Adrenal gland (tissue), 19 donors: Measurements from ENCODE around the gene ASPN. TPM values are rescaled to one million over a fixed set of nuclear protein-coding genes. Genes with fewer than 3 reads are reported as not detected.
A peak's percentile ranks its signal among the peaks of the same experiment; 100 is the strongest.

Source experiments
- DNase-seq, 7 donors: peaks; one replicate each; pipeline ENCODE4 v3.0.0-alpha.2; 2019 to 2020
- H3K27ac ChIP-seq, 5 donors: fragments of 200-600 bp; sonication (generic) in 4 of 5; 1 replicate in 3 of 5; 2 replicates in 2 of 5; pipeline versions ENCODE4 v1.5.1 to v1.8.0; 2016 to 2020; ENCODE audit warnings: mild to moderate bottlenecking in 1 of 5
- H3K27me3 ChIP-seq: fragments of 200-600 bp; 2 replicates; pipeline ENCODE4 v1.8.0; 2021
- H3K36me3 ChIP-seq, 2 donors: fragments of 200-600 bp; replicated peaks in 1 of 2; 1 replicate in 1 of 2; 2 replicates in 1 of 2; pipeline versions ENCODE4 v1.5.1 to v1.8.0; 2018 to 2022
- H3K4me1 ChIP-seq, 2 donors: fragments of 200-600 bp; replicated peaks in 1 of 2; 1 replicate in 1 of 2; 2 replicates in 1 of 2; pipeline versions ENCODE4 v1.5.1 to v1.8.0; 2018 to 2021
- H3K4me3 ChIP-seq, 4 donors: fragments of 200-600 bp; sonication (generic) in 3 of 4; one replicate each; pipeline ENCODE4 v1.5.1; 2016 to 2018
- H3K9me3 ChIP-seq, 3 donors: fragments of 200-600 bp; sonication (generic) in 1 of 3; replicated peaks in 1 of 3; 1 replicate in 2 of 3; 2 replicates in 1 of 3; pipeline versions ENCODE4 v1.5.1 to v1.8.0; 2016 to 2021
- POLR2A ChIP-seq, 2 donors: fragments of 450-650 bp; IDR thresholded peaks; one replicate each; pipeline ENCODE4 v1.6.1; 2017; ENCODE audit warnings: antibody characterized with exemption in 2 of 2, mild to moderate bottlenecking in 2 of 2, moderate library complexity in 1 of 2
- WGBS, 4 donors: extraction: QIAGEN DNeasy Blood & Tissue Kit in 2 of 4; methylation state at CpG; one replicate each; pipeline versions ENCODE4 v1.1.5 to v1.1.7; 2013 to 2017; 5-methylcytosine and 5-hydroxymethylcytosine counted together
- intact Hi-C, 2 donors: fragments of 100-400 bp; cut with DNase I; formaldehyde crosslinking; loops; one replicate each; pipeline versions ENCODE4 v1.14.1 to v1.15.0; 2022 to 2023
- long read RNA-seq, 10 donors: library from polyadenylated mRNA in 3 of 10; unstranded in 2 of 10; stranded (forward) in 1 of 10; transcript quantifications; one replicate each; pipeline ENCODE4 v2.0.0 and lab custom pipeline, GENCODE V29; 2021 to 2026
- polyA plus RNA-seq, 3 donors: library from polyadenylated mRNA; stranded (reverse); fragments of 200-250 nt in 2 of 3; fragments of 350-450 nt in 1 of 3; fragmentation: Illumina TruSeq in 1 of 3; extraction: RNeasy Lipid Tissue Mini Kit (QIAGEN cat#74804) in 1 of 3; gene quantifications; one replicate each; pipeline ENCODE4 v1.2.3, GENCODE V29; 2013 to 2014
- total RNA-seq, 9 donors: library from RNA; depleted of rRNA in 4 of 9; stranded (reverse); fragments of >200 nt in 4 of 9; fragments of 120-200 nt in 1 of 9; fragmentation: NEBNext Ultra II Directional in 1 of 9; extraction: Animal tissue kit (Norgen Biotek cat#: 25700) in 1 of 9; gene quantifications; one replicate each; pipeline versions ENCODE4 v1.1.0 to v1.2.4, GENCODE V29; 2013 to 2023
- TF ChIP-seq, protein P1 (sequence below), 6 experiments: fragments of 450-650 bp in 4 of 6; fragments of 200-600 bp in 2 of 6; sonication (generic) in 1 of 6; IDR thresholded peaks; 1 replicate in 5 of 6; 2 replicates in 1 of 6; pipeline versions ENCODE4 v1.5.1 to v1.8.0; 2016 to 2021; ENCODE audit warnings: antibody characterized with exemption in 6 of 6, mild to moderate bottlenecking in 2 of 6, moderate library complexity in 1 of 6
- donor health status: healthy with polysubstance abuse.
- donor health status: Bipolar disorder and iron deficiency.
- donor health status: DM: yes; HTN: yes; CAD: no.
- donor health status: DM: no; HTN: no; CAD: no.
- donor health status: DM: no; HTN: no; CAD: no.
- donor health status: DM: yes; HTN: yes; CAD: no.

ASPN gene
- total RNA-seq (10 to 100 TPM in 2 of 9 donors, 1 to 10 TPM in 7; 1.7 to 12.4 (median 6.7) TPM), polyA plus RNA-seq (1 to 10 TPM; 2.8 to 5.6 (median 4.6) TPM)
- long read RNA-seq, donor 1, partial matches to known transcripts: 0 of 1 reads
- long read RNA-seq, donor 1, other reads (novel, unspliced or antisense): 0 of 1 reads
- long read RNA-seq, donor 2, partial matches to known transcripts: 0 of 2 reads
- long read RNA-seq, donor 2, other reads (novel, unspliced or antisense): 0 of 2 reads
- long read RNA-seq, donor 3, partial matches to known transcripts: 0 of 1 reads
- long read RNA-seq, donor 3, other reads (novel, unspliced or antisense): 0 of 1 reads
- long read RNA-seq, donor 4, partial matches to known transcripts: 0 of 2 reads
- long read RNA-seq, donor 4, other reads (novel, unspliced or antisense): 0 of 2 reads
- long read RNA-seq, donor 5, transcript ASPN-202 (8 exons, 2,470 nt): major isoform, 8 of 11 reads
- long read RNA-seq, donor 5, partial matches to known transcripts: 1 of 11 reads
- long read RNA-seq, donor 5, other reads (novel, unspliced or antisense): 1 of 11 reads
- long read RNA-seq, donor 6, partial matches to known transcripts: 1 of 3 reads
- long read RNA-seq, donor 6, other reads (novel, unspliced or antisense): 1 of 3 reads
- long read RNA-seq, donor 7, partial matches to known transcripts: 0 of 2 reads
- long read RNA-seq, donor 7, other reads (novel, unspliced or antisense): 0 of 2 reads
- long read RNA-seq, donor 8, partial matches to known transcripts: 0 of 3 reads
- long read RNA-seq, donor 8, other reads (novel, unspliced or antisense): 0 of 3 reads
- long read RNA-seq, donor 9: 0 reads
- long read RNA-seq, donor 10, partial matches to known transcripts: 0 of 1 reads
- long read RNA-seq, donor 10, other reads (novel, unspliced or antisense): 0 of 1 reads

DNA sequence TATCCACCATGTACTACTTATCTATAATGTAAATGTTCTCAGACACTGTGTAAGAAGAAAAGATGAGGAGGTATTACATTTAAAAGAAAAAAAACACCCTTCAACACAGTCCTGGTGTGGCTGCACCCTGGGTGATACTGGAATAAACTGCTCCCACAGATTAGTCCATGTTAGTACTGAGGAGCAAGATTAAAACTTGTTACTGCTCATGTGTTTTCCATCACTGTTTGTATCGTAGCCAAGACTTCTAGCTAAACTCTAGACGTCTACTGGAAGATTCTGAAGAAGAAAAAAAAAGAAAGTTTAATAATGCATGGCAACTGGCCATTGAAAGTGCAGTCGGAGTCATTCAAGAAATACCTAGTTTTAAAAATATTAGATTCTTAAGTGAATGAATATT is at the start of gene ASPN:
TSS of gene ASPN (minus strand) at position 178 of the 400 bp plus-strand sequence.
- intact Hi-C loops: no loop called here
- peak within 1 kb of the TSS in 1 of 4 donors; percentile 4 for H3K4me3 ChIP-seq
- no peak for TF ChIP-seq POLR2A (IDR thresholded peaks at IDR 0.05)
- TF ChIP-seq, protein P1, sequence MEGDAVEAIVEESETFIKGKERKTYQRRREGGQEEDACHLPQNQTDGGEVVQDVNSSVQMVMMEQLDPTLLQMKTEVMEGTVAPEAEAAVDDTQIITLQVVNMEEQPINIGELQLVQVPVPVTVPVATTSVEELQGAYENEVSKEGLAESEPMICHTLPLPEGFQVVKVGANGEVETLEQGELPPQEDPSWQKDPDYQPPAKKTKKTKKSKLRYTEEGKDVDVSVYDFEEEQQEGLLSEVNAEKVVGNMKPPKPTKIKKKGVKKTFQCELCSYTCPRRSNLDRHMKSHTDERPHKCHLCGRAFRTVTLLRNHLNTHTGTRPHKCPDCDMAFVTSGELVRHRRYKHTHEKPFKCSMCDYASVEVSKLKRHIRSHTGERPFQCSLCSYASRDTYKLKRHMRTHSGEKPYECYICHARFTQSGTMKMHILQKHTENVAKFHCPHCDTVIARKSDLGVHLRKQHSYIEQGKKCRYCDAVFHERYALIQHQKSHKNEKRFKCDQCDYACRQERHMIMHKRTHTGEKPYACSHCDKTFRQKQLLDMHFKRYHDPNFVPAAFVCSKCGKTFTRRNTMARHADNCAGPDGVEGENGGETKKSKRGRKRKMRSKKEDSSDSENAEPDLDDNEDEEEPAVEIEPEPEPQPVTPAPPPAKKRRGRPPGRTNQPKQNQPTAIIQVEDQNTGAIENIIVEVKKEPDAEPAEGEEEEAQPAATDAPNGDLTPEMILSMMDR (IDR thresholded peaks at IDR 0.05): no peak
- H3K9me3 ChIP-seq: no peaks in the 10 kb centered on the region
- H3K27me3 ChIP-seq: no peaks in the 10 kb centered on the region
- peak within 1 kb of the TSS in 2 of 5 donors; percentile 45 to 53 for H3K27ac ChIP-seq
- WGBS, 4 donors: 62 to 83% (median 71%) methylated on average over 3 of the region's 3 CpGs
- DNase-seq: no peak
- no peaks in the 10 kb centered on the region for H3K36me3 ChIP-seq
- no peaks in the 10 kb centered on the region for H3K4me1 ChIP-seq

DNA sequence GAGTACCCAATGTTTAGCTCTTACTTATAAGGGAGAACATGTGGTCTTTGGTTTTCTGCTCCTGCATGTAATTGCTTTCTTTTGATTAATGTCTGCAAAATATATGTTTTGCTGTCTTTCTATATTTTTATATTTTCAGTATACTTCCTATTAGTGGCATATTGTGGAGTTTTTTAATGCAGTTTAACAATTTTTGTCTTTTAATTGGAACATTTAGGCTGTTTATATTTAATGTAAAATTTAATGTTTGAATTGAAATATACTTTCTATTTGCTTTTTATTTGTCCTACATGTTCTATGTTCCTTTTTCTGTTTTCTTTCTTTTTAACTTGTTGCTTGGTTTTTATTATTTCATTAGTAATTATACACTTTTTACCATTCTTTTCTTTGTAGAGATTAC is 48.6 kb upstream of the ASPN start:
- Histone ChIP-seq H3K36me3 (no peaks in the 10 kb centered on the region), H3K27me3 (no peaks in the 10 kb centered on the region), H3K4me3 (no peak overlapping the region), H3K27ac (no peak overlapping the region), H3K4me1 (peaks cover 0 to 8% of the 10 kb centered on the region in 2 donors), H3K9me3 (peaks cover 0 to 6% (median 0%) of the 10 kb centered on the region in 3 donors)
- no peak for TF ChIP-seq POLR2A (IDR thresholded peaks at IDR 0.05)
- TF ChIP-seq, protein P1 (IDR thresholded peaks at IDR 0.05): no peak
- DNase-seq: no peak
- intact Hi-C loops: no loop called here

DNA sequence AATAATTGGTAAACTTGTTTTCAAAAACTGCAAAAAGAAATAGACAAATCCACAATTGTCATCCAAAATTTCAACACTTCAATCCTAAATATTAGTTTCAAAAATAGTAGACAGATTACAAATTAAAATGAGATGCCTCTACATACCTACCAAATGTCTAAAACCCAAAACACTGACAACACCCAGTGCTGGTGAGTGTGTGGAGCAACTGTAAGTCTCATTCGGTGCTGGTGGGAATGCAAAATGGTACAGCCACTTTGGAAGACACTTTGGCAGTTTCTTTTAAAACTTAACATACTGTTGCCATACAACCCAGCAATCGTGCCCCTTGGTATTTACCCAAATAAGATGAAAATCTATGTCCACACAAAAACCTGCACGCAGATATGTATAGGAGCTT is 46.8 kb upstream of the ASPN start:
- Histone ChIP-seq H3K27ac (no peak overlapping the region), H3K9me3 (peaks cover 0 to 6% (median 0%) of the 10 kb centered on the region in 3 donors), H3K4me3 (no peak overlapping the region), H3K36me3 (no peaks in the 10 kb centered on the region), H3K27me3 (no peaks in the 10 kb centered on the region), H3K4me1 (no peaks in the 10 kb centered on the region)
- DNase-seq: no peak
- intact Hi-C loops: no loop called here
- TF ChIP-seq POLR2A (IDR thresholded peaks at IDR 0.05): no peak
- TF ChIP-seq, protein P1 (IDR thresholded peaks at IDR 0.05): no peak
- WGBS, 4 donors: 90 to 96% (median 95%) methylated on average over 3 of the region's 3 CpGs

DNA sequence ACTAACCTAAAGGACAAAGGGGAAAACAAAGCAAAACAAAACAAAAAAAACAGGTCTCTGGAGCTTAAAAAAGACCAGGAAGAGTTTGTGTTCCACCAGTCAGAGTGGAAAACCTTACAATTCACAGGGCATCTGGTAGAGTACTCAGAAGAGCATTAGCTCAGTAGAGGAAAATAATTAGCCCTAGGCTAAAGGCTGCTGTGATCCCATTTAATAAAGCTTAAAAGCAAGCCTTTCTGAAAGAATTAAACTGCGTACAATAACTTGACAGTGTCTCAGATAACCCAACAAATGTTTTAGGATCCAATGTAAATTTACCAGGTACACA is 46.2 kb upstream of the ASPN start:
- peak overlapping the region in 1 of 5 donors; percentile 9 for H3K27ac ChIP-seq
- 82 to 96% (median 91%) methylated on average over 1 of the region's 1 CpG for WGBS, 4 donors
- intact Hi-C loops: no loop called here

More for the DNA sequence above, 46.2 kb upstream of the ASPN start:
- Histone ChIP-seq H3K4me3 (no peak overlapping the region), H3K36me3 (no peaks in the 10 kb centered on the region), H3K9me3 (peaks cover 0 to 6% (median 0%) of the 10 kb centered on the region in 3 donors), H3K4me1 (no peaks in the 10 kb centered on the region), H3K27me3 (no peaks in the 10 kb centered on the region)
- TF ChIP-seq POLR2A (IDR thresholded peaks at IDR 0.05): no peak
- TF ChIP-seq, protein P1 (IDR thresholded peaks at IDR 0.05): no peak
- no peak for DNase-seq
